Activated B cell treated with CpG ODN at 0.5 μM for 24 hours (primary cell): Measurements from ENCODE around the gene FCER2. TPM values are rescaled to one million over a fixed set of nuclear protein-coding genes. Genes with fewer than 3 reads are reported as not detected.
A peak's percentile ranks its signal among the peaks of the same experiment; 100 is the strongest.

ENCODE experiments used
- ATAC-seq: fragments of 200-7000 bp; cut with Tn5 transposase; one replicate; pipeline ENCODE4 v1.10.0; 2021; ENCODE audit warnings: low read depth, mild to moderate bottlenecking, moderate library complexity
- CTCF ChIA-PET: fragments of 350-600 bp; sonication (Branson Sonifier 250); formaldehyde crosslinking; loops from one replicate; lab custom pipeline; 2021; ENCODE audit warnings: antibody characterized with exemption; lab: Charles Lee
- POLR2A ChIA-PET: fragments of 350-600 bp; sonication (Branson Sonifier 250); formaldehyde crosslinking; loops from one replicate; lab custom pipeline; 2021; ENCODE audit warnings: antibody characterized with exemption; lab: Charles Lee
- DNase-seq: peaks from one replicate; pipeline ENCODE4 v3.0.0; 2022
- H3K27ac Mint-ChIP-seq: one replicate; pipeline ENCODE4 v1.8.0; 2020; ENCODE audit warnings: mixed read lengths
- H3K27me3 Mint-ChIP-seq: one replicate; pipeline ENCODE4 v1.8.0; 2021; ENCODE audit warnings: mixed read lengths
- H3K36me3 Mint-ChIP-seq: one replicate; pipeline ENCODE4 v1.8.0; 2021; ENCODE audit warnings: low read depth, mixed read lengths
- H3K4me1 Mint-ChIP-seq: one replicate; pipeline ENCODE4 v1.8.0; 2021; ENCODE audit warnings: mixed read lengths
- H3K4me3 Mint-ChIP-seq: one replicate; pipeline ENCODE4 v1.8.0; 2020; ENCODE audit warnings: mild to moderate bottlenecking, mixed read lengths
- H3K9me3 Mint-ChIP-seq: one replicate; pipeline ENCODE4 v1.8.0; 2020; ENCODE audit warnings: mixed read lengths
- CTCF ChIP-seq: fragments of 200-600 bp; IDR thresholded peaks from one replicate; pipeline ENCODE4 v1.8.0; 2022; ENCODE audit warnings: antibody characterized with exemption, mild to moderate bottlenecking
- intact Hi-C: fragments of 100-400 bp; cut with micrococcal nuclease; formaldehyde crosslinking; loops from one replicate; pipeline ENCODE4 v1.15.1; 2024
- total RNA-seq: library from RNA; stranded (reverse); gene quantifications from 2 replicates; pipeline ENCODE4 v1.2.3, GENCODE V29; 2022

FCER2 gene
- total RNA-seq, 1 donor from 2014 or later, result 193 TPM

DNA sequence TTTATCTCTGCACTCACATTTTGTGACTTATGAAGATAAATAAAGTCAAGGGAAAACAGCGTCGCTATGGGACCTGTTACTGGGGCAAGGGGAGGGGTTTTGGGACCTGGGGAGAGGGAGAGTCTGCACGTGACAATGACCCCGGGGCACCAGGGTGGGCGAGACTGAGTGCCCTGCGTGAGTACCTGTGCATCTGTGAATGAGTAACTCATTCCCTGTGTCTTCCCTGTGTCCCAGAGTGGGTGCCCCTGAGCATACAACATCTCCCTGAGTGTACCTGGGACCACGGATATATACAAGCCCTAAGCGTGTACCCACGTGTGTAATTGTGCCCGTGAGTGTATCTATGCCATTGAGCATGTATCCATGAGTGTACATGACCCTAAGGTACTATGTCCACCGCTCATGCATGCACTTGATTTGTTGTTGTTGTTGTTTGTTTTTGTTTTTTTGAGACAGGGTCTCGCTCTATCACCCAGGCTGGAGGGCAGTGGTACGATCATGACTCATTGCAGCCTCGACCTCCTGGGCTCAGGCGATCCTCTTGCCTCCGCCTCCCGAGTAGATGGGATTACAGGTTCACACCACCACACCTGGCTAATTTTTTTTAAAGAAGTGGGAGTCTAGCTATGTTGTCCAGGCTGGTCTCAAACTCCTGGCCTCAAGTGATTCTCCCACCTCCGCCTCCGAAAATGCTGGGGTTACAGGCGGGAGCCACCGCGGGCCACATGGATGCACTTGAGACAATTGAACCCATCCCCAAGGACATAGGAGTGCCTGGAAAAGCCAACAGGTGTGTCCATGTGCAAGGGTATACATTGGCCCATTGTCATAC, 21.9 kb downstream of the FCER2 start:
- intact Hi-C loops, result loop anchor here (1.0 to 10.0 kb wide), 12 partner anchors 28 to 581 kb away; partner anchors contain the start of genes MAP2K7, SNAPC2 and STXBP2
- peaks cover 25% of the 10 kb centered on the region for H3K36me3 Mint-ChIP-seq
- peak overlapping the region; percentile 78 for H3K27ac Mint-ChIP-seq
- peaks cover 56% of the 10 kb centered on the region for H3K4me1 Mint-ChIP-seq
- no peak for TF ChIP-seq CTCF
- H3K9me3 Mint-ChIP-seq, result no peaks in the 10 kb centered on the region
- peak overlapping the region; percentile 93 for H3K4me3 Mint-ChIP-seq
- POLR2A ChIA-PET, result interaction anchor here (0.6 to 2.2 kb wide), 25 partner anchors 9 to 240 kb away, joined by 3 to 45 read pairs (median 5); partner anchors contain the start of genes CD209, FCER2, MAP2K7 and PET100
- H3K27me3 Mint-ChIP-seq, result peaks cover 14% of the 10 kb centered on the region
- ATAC-seq (no peak), DNase-seq (no peak)
- CTCF ChIA-PET, result interaction anchor here (0.8 to 2.5 kb wide), 23 partner anchors 11 to 326 kb away, joined by 3 to 64 read pairs (median 6); partner anchors contain the start of gene FCER2

DNA sequence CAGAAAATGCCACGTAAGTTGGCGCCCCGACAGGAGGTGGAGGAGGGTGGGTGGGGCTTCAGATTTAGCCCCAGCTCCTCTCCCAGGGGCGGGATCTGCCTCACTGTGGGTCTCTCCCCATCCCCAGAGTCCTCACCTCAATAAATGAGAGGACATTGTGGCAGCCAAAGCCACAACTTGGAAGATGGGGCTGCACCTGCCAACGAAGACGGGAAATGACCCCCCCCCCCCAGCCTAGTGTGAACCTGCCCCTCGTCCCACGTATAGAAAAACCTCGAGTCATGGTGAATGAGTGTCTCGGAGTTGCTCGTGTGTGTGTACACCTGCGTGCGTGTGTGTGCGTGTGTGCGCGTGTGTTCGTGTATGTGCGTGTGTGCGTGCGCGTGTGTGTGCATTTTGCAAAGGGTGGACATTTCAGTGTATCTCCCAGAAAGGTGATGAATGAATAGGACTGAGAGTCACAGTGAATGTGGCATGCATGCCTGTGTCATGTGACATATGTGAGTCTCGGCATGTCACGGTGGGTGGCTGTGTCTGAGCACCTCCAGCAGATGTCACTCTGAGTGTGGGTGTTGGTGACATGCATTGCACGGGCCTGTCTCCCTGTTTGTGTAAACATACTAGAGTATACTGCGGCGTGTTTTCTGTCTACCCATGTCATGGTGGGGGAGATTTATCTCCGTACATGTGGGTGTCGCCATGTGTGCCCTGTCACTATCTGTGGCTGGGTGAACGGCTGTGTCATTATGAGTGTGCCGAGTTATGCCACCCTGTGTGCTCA, 22.8 kb downstream of the FCER2 start:
- ChIA-PET CTCF (interaction anchor here (0.9 to 3.1 kb wide), 3 partner anchors 111 to 577 kb away, joined by 4 to 29 read pairs (median 11); no protein-coding TSS in a partner anchor), POLR2A (interaction anchor here (0.5 to 2.2 kb wide), 6 partner anchors 26 to 242 kb away, joined by 3 to 45 read pairs (median 3); no protein-coding TSS in a partner anchor)
- intact Hi-C loops, result loop anchor here (1.0 to 10.0 kb wide), 5 partner anchors 120 to 324 kb away; partner anchors contain the start of gene MAP2K7
- H3K36me3 Mint-ChIP-seq, result peaks cover 23% of the 10 kb centered on the region
- peak; percentile 62 for ATAC-seq
- H3K4me3 Mint-ChIP-seq, result peak overlapping the region; percentile 93
- H3K27ac Mint-ChIP-seq, result peak overlapping the region; percentile 78
- DNase-seq, result peak; percentile 54
- no peaks in the 10 kb centered on the region for H3K9me3 Mint-ChIP-seq
- H3K4me1 Mint-ChIP-seq, result peaks cover 59% of the 10 kb centered on the region
- TF ChIP-seq CTCF, result no peak
- peaks cover 14% of the 10 kb centered on the region for H3K27me3 Mint-ChIP-seq

- H3K36me3 Mint-ChIP-seq, result peaks cover 12% of the 10 kb centered on the region
- H3K27me3 Mint-ChIP-seq, result peaks cover 22% of the 10 kb centered on the region
- H3K4me1 Mint-ChIP-seq, result peaks cover 55% of the 10 kb centered on the region
- H3K9me3 Mint-ChIP-seq, result no peaks in the 10 kb centered on the region
- CTCF ChIA-PET, result interaction anchor here (0.9 to 3.1 kb wide), 3 partner anchors 109 to 576 kb away, joined by 4 to 29 read pairs (median 11); no protein-coding TSS in a partner anchor
- no peak for ATAC-seq
- no peak for DNase-seq
- POLR2A ChIA-PET, result interaction anchor here (0.6 to 1.0 kb wide), 4 partner anchors 28 to 122 kb away, joined by 3 to 13 read pairs (median 4); no protein-coding TSS in a partner anchor
- TF ChIP-seq CTCF, result no peak
- no peak overlapping the region for H3K27ac Mint-ChIP-seq
- H3K4me3 Mint-ChIP-seq, result peak overlapping the region; percentile 2
- intact Hi-C loops, result loop anchor here (10.0 kb wide), 1 partner anchor 323 kb away; no protein-coding TSS in a partner anchor
Observed at GRCh38 chr19:7677669-7678311, 24.1 kb downstream of the FCER2 start.

DNA sequence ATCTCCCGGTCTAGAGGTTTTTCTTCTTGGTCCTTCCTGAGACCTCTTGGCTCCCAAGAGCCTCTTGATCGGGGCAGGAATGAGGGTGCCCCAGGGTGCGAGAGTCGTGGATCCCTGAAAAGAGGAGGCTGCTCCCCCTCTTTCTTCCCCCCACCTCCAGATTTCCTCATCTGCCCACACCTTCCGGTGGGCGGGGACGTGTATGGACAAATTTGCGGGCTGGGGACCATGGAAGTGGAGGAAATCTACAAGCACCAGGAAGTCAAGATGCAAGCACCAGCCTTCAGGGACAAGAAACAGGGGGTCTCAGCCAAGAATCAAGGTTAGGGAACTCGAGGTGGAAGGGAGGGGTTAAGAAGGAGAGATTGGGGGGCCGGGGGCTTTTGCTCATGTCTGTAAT, 25.1 kb downstream of the FCER2 start, which contains the start of gene MCEMP1:
Gene MCEMP1 (plus strand): TSS at position 237 of the 400 bp plus-strand sequence. CDS start 31 bp downstream, at position 268.
- TF ChIP-seq CTCF, result no peak
- Mint-ChIP-seq H3K27ac (no peak within 1 kb of the TSS), H3K4me1 (peaks cover 50% of the 10 kb centered on the region), H3K27me3 (peaks cover 27% of the 10 kb centered on the region), H3K4me3 (peak within 1 kb of the TSS; percentile 35), H3K9me3 (no peaks in the 10 kb centered on the region), H3K36me3 (peaks cover 6% of the 10 kb centered on the region)
- ATAC-seq, result no peak
- CTCF ChIA-PET, result interaction anchor here (0.9 to 3.1 kb wide), 2 partner anchors 108 to 123 kb away, joined by 3 to 29 read pairs; no protein-coding TSS in a partner anchor
- POLR2A ChIA-PET, result interaction anchor here (1.1 kb wide), 1 partner anchor 143 kb away, joined by 3 read pairs; no protein-coding TSS in a partner anchor
- intact Hi-C loops, result loop anchor here (10.0 kb wide), 1 partner anchor 322 kb away; no protein-coding TSS in a partner anchor
- DNase-seq, result no peak
